ENCODE data around the gene KL. TPM values are rescaled to one million over a fixed set of nuclear protein-coding genes. Genes with fewer than 3 reads are reported as not detected.

KL gene
- total RNA-seq, 2 experiments from 2014 or later, result 0.12 to 0.19 TPM

DNA sequence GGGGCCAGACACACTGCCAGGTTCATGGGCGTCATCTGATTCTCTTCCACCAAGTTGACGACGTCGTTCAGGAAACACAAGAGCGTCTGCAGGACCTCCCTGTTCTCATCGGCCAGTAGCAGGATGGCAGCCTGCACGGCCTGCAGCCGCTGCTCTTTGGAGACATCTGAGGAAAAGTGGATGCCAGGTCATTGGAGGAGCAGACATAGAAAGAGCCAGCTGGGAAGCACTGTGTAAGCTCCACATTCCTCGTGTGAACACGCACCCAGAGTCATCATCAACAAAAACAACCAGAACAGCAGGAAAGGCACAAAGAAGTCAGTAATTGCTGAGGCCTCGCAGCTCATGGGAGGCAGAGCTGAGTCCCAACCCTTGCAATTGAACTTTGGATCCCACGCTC, 96.5 kb downstream of the KL start:
- no peak overlapping the region for H3K4me3 Mint-ChIP-seq
- intact Hi-C loops (cut with micrococcal nuclease), result no loop called here
- ChIA-PET POLR2A (no interaction called here), CTCF (no interaction called here)
- H3K27me3 Mint-ChIP-seq, result peaks cover 3% of the 10 kb centered on the region
- no peaks in the 10 kb centered on the region for H3K4me1 Mint-ChIP-seq (ENCODE audit: low read depth)
- H3K36me3 Mint-ChIP-seq, result no peaks in the 10 kb centered on the region
- H3K27ac Mint-ChIP-seq, result no peak overlapping the region
- no peak for DNase-seq
- H3K9me3 Mint-ChIP-seq, result no peaks in the 10 kb centered on the region

DNA sequence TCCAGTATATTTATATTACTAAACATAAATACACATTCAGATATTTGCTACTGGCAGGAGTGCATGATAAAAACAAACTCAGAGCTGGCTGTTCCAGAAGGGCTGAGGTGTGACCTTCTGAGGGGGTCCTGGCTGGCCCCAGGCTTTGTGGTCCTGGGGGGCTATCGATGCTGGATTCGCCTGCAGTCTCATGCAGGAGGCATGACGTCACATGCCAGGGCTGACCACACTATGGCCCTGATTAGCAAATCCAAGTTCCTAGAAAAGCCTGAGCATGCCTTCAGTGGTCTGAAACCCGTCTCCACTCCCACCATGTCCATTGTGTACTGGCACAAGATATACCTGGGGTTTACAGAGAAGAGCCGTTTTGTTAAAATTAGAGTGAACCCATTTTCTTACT, 97.9 kb downstream of the KL start:
- Mint-ChIP-seq H3K36me3 (no peaks in the 10 kb centered on the region), H3K9me3 (no peaks in the 10 kb centered on the region), H3K4me1 (ENCODE audit: low read depth) (no peaks in the 10 kb centered on the region), H3K27ac (no peak overlapping the region), H3K27me3 (peaks cover 5% of the 10 kb centered on the region), H3K4me3 (no peak overlapping the region)
- intact Hi-C loops (cut with micrococcal nuclease), result no loop called here
- DNase-seq, result no peak
- CTCF ChIA-PET, result no interaction called here
- POLR2A ChIA-PET, result no interaction called here

GRCh38 chr13:33115274-33115673, 99.1 kb downstream of the KL start:
- Mint-ChIP-seq H3K4me3 (no peak overlapping the region), H3K27me3 (peaks cover 5% of the 10 kb centered on the region), H3K36me3 (no peaks in the 10 kb centered on the region), H3K9me3 (no peaks in the 10 kb centered on the region), H3K4me1 (ENCODE audit: low read depth) (no peaks in the 10 kb centered on the region), H3K27ac (no peak overlapping the region)
- CTCF ChIA-PET, result no interaction called here
- DNase-seq, result no peak
- POLR2A ChIA-PET, result no interaction called here
- intact Hi-C loops (cut with micrococcal nuclease), result no loop called here

Measured in activated CD4-positive, alpha-beta memory T cell treated with anti-CD3 and anti-CD28 coated beads for 36 hours (primary cell).